Sciatic nerve (tissue), 2 donors: ENCODE results near the gene NRDC. TPM values are rescaled to one million over a fixed set of nuclear protein-coding genes. Genes with fewer than 3 reads are reported as not detected.

ENCODE experiments used
- ATAC-seq: fragments of 200-7000 bp; cut with Tn5 transposase; one replicate; pipeline ENCODE4 v1.9.1; 2020; ENCODE audit warnings: mild to moderate bottlenecking, moderate library complexity
- DNase-seq: peaks from one replicate; pipeline ENCODE4 v3.0.0-alpha.2; 2020; ENCODE audit warnings: low spot score
- intact Hi-C: fragments of 100-400 bp; cut with DNase I; formaldehyde crosslinking; loops from one replicate; pipeline ENCODE4 v1.14.2; 2022
- microRNA-seq: library from miRNA; unstranded; fragments of <30 nt; microRNA quantifications from one replicate; pipeline ENCODE4 v1.2.0, GENCODE V29; 2020
- total RNA-seq: library from RNA; stranded (reverse); fragmentation: NEBNext Ultra II Directional; extraction: Animal tissue kit (Norgen Biotek cat#: 25700); gene quantifications from one replicate; pipeline ENCODE4 v1.2.1, GENCODE V29; 2021
- donor health status: DM: no; HTN: no; CAD: no.
- donor health status: DM: no; HTN: no; CAD: no.

NRDC gene
- total RNA-seq, 1 donor from 2014 or later = 161 TPM

DNA sequence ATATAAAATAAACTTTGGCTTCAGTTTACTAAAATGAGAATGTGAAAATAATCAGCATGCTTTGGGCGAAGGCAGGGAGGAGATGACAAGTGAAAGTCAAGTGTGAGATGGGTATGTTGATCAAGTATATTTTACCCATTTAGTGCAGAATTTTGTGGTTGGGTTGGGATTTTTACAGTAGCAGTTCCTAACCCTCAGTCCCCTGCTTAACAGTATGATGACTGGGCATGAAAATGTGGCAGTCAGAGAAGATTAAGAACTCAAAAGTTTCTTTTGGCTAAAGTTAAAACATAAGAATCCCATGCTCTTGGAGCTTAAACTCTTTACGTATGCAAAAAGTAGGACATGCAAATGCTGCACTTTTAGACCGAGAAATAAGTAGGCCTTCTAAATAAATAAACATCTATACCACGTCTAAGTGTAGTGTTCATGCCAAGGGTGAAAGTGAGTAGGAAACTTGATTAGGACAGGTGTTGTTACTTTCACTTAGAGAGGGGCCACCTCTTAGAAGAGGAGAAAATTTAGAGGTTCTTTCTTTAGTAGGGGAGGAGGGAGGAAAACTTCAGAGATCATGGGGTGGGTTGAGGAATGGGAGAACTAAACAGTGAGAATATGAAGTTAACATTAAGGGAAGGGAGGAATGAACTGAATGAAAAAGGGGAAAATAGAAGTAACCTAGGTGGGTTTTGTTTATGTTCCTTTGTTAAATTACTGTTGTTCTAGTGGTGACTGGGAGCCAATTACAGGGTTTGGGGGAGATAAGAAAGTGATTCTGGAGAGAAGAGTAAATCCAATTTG, 133.8 kb downstream of the NRDC start:
- intact Hi-C loops = no loop called here
- ATAC-seq (no peak), DNase-seq (no peak)

DNA sequence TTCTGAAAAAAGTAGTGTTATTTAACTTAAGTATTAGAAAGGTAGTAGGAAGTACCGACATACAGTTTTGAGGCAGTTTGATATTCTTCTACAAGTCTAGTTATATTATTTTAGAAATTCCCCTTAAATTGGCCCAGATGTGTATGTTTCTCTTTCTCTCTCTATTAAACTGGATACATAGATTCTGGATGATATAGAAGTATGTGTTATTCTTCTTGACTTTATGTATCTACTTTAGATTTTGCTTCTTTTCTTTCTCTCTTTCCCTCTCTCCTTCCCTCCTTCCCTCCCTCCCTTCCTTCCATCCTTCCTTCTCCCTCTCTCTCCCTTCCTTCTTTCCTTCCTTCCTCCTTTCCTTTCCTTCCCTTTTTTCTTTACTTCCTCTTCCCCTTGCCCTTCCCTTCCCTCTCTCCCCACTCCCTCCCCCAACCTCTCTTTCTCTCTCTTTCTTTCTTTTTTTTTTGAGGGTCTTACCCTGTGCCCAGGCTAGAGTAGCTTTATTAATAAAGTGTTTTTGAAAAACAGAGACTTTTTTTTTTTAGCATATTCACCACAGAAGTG, 137.3 kb downstream of the NRDC start:
- no peak for ATAC-seq

GRCh38 chr1:51740652-51741051, 137.9 kb downstream of the NRDC start:
- no peak for ATAC-seq
- DNase-seq = no peak
- intact Hi-C loops = no loop called here

More for the DNA sequence above, 137.3 kb downstream of the NRDC start:
- intact Hi-C loops = no loop called here
- no peak for DNase-seq

Small RNAs within 50 kb of the gene (microRNA-seq; reads per million reads assigned to microRNA genes)
- gene MIR761 = not detected

Other genes with a start within 250 kb of the NRDC start
- 0.22 TPM for gene RAB3B, start 112.0 kb upstream of the NRDC start, total RNA-seq
- 4.8 TPM for gene KTI12, start 155.1 kb upstream of the NRDC start, total RNA-seq
- gene TXNDC12, start 176.5 kb upstream of the NRDC start, total RNA-seq = 37.4 TPM
- gene BTF3L4, start 177.6 kb upstream of the NRDC start, total RNA-seq = 35.0 TPM